Measurements from ENCODE around the gene HAPLN2. TPM values are rescaled to one million over a fixed set of nuclear protein-coding genes. Genes with fewer than 3 reads are reported as not detected.

Gene HAPLN2
- total and polyA plus RNA-seq, 2 of the 8 experiments (the other 6 are each of a cell fraction or from before 2014, with no cell fraction given), result 0.19 to 0.51 TPM

Other genes starting within 250 kb of the HAPLN2 start
- 17.3 and 19.5 TPM in 2 replicates for gene MEF2D, start 118.6 kb upstream of the HAPLN2 start, total RNA-seq (2021; fragmentation: NEBNext Ultra II Directional; extraction: Animal tissue kit (Norgen Biotek cat#: 25700))
- gene MEF2D, start 118.6 kb upstream of the HAPLN2 start, polyA plus RNA-seq (2011; rRNA removed), result 20.3 and 44.4 TPM in 2 replicates
- gene IQGAP3, start 46.9 kb upstream of the HAPLN2 start, total RNA-seq (2021; fragmentation: NEBNext Ultra II Directional; extraction: Animal tissue kit (Norgen Biotek cat#: 25700)), result 20.9 and 22.3 TPM in 2 replicates
- 14.6 and 18.2 TPM in 2 replicates for gene IQGAP3, start 46.9 kb upstream of the HAPLN2 start, polyA plus RNA-seq (2011; rRNA removed)
- not detected in 2 replicates for gene TTC24, start 39.7 kb upstream of the HAPLN2 start, total RNA-seq (2021; fragmentation: NEBNext Ultra II Directional; extraction: Animal tissue kit (Norgen Biotek cat#: 25700))
- gene TTC24, start 39.7 kb upstream of the HAPLN2 start, polyA plus RNA-seq (2011; rRNA removed), result 0.08 TPM in 1 of 2 replicates, not detected in the other
- 73.1 and 75.4 TPM in 2 replicates for gene NAXE, start 27.6 kb upstream of the HAPLN2 start, total RNA-seq (2021; fragmentation: NEBNext Ultra II Directional; extraction: Animal tissue kit (Norgen Biotek cat#: 25700))
- gene NAXE, start 27.6 kb upstream of the HAPLN2 start, polyA plus RNA-seq (2011; rRNA removed), result 74.3 and 99.5 TPM in 2 replicates
- gene GPATCH4, start 17.9 kb upstream of the HAPLN2 start, total RNA-seq (2021; fragmentation: NEBNext Ultra II Directional; extraction: Animal tissue kit (Norgen Biotek cat#: 25700)), result 47.9 and 48.5 TPM in 2 replicates
- 19.3 and 20.5 TPM in 2 replicates for gene GPATCH4, start 17.9 kb upstream of the HAPLN2 start, polyA plus RNA-seq (2011; rRNA removed)
- 3.8 and 4.5 TPM in 2 replicates for gene BCAN, start 22.7 kb downstream of the HAPLN2 start, total RNA-seq (2021; fragmentation: NEBNext Ultra II Directional; extraction: Animal tissue kit (Norgen Biotek cat#: 25700))
- 17.1 and 24.0 TPM in 2 replicates for gene BCAN, start 22.7 kb downstream of the HAPLN2 start, polyA plus RNA-seq (2011; rRNA removed)
- 135 and 138 TPM in 2 replicates for gene NES, start 58.0 kb downstream of the HAPLN2 start, total RNA-seq (2021; fragmentation: NEBNext Ultra II Directional; extraction: Animal tissue kit (Norgen Biotek cat#: 25700))
- gene NES, start 58.0 kb downstream of the HAPLN2 start, polyA plus RNA-seq (2011; rRNA removed), result 13.3 and 20.3 TPM in 2 replicates
- 119 TPM in 2 replicates for gene CRABP2, start 86.2 kb downstream of the HAPLN2 start, total RNA-seq (2021; fragmentation: NEBNext Ultra II Directional; extraction: Animal tissue kit (Norgen Biotek cat#: 25700))
- 69.2 and 130 TPM in 2 replicates for gene CRABP2, start 86.2 kb downstream of the HAPLN2 start, polyA plus RNA-seq (2011; rRNA removed)
- gene METTL25B, start 109.1 kb downstream of the HAPLN2 start, total RNA-seq (2021; fragmentation: NEBNext Ultra II Directional; extraction: Animal tissue kit (Norgen Biotek cat#: 25700)), result 28.4 and 31.8 TPM in 2 replicates
- 30.1 and 43.1 TPM in 2 replicates for gene METTL25B, start 109.1 kb downstream of the HAPLN2 start, polyA plus RNA-seq (2011; rRNA removed)
- 47.5 and 53.1 TPM in 2 replicates for gene ISG20L2, start 109.4 kb downstream of the HAPLN2 start, total RNA-seq (2021; fragmentation: NEBNext Ultra II Directional; extraction: Animal tissue kit (Norgen Biotek cat#: 25700))
- gene ISG20L2, start 109.4 kb downstream of the HAPLN2 start, polyA plus RNA-seq (2011; rRNA removed), result 46.9 and 53.0 TPM in 2 replicates
- gene MRPL24, start 121.7 kb downstream of the HAPLN2 start, total RNA-seq (2021; fragmentation: NEBNext Ultra II Directional; extraction: Animal tissue kit (Norgen Biotek cat#: 25700)), result 34.4 and 35.2 TPM in 2 replicates
- 23.4 and 29.7 TPM in 2 replicates for gene MRPL24, start 121.7 kb downstream of the HAPLN2 start, polyA plus RNA-seq (2011; rRNA removed)
- 391 and 395 TPM in 2 replicates for gene HDGF, start 132.3 kb downstream of the HAPLN2 start, total RNA-seq (2021; fragmentation: NEBNext Ultra II Directional; extraction: Animal tissue kit (Norgen Biotek cat#: 25700))
- gene HDGF, start 132.3 kb downstream of the HAPLN2 start, polyA plus RNA-seq (2011; rRNA removed), result 132 and 145 TPM in 2 replicates
- gene PRCC, start 148.1 kb downstream of the HAPLN2 start, total RNA-seq (2021; fragmentation: NEBNext Ultra II Directional; extraction: Animal tissue kit (Norgen Biotek cat#: 25700)), result 102 and 115 TPM in 2 replicates
- 84.1 and 95.2 TPM in 2 replicates for gene PRCC, start 148.1 kb downstream of the HAPLN2 start, polyA plus RNA-seq (2011; rRNA removed)
- 3.3 and 4.5 TPM in 2 replicates for gene SH2D2A, start 197.4 kb downstream of the HAPLN2 start, total RNA-seq (2021; fragmentation: NEBNext Ultra II Directional; extraction: Animal tissue kit (Norgen Biotek cat#: 25700))
- 7.9 and 13.7 TPM in 2 replicates for gene SH2D2A, start 197.4 kb downstream of the HAPLN2 start, polyA plus RNA-seq (2011; rRNA removed)
- gene INSRR, start 239.7 kb downstream of the HAPLN2 start, total RNA-seq (2021; fragmentation: NEBNext Ultra II Directional; extraction: Animal tissue kit (Norgen Biotek cat#: 25700)), result not detected in 2 replicates
- gene INSRR, start 239.7 kb downstream of the HAPLN2 start, polyA plus RNA-seq (2011; rRNA removed), result 0.02 TPM in 2 replicates
- 0.24 and 0.27 TPM in 2 replicates for gene NTRK1, start 241.4 kb downstream of the HAPLN2 start, total RNA-seq (2021; fragmentation: NEBNext Ultra II Directional; extraction: Animal tissue kit (Norgen Biotek cat#: 25700))
- 0.12 and 0.13 TPM in 2 replicates for gene NTRK1, start 241.4 kb downstream of the HAPLN2 start, polyA plus RNA-seq (2011; rRNA removed)

Measured in H1 (cell line).